HCT116 (cell line): ENCODE data around the gene ERICH6. TPM values are rescaled to one million over a fixed set of nuclear protein-coding genes. Genes with fewer than 3 reads are reported as not detected.

ENCODE experiments used
- ATAC-seq: fragments of 200-7000 bp; cut with Tn5 transposase; 2 replicates; pipeline ENCODE4 v1.9.1; 2020; ENCODE audit warnings: mild to moderate bottlenecking, moderate library complexity
- BruUV-seq: library from RNA; stranded (reverse); fragments of 400-500 nt; replicated peaks from 2 replicates; lab custom pipeline; 2021; lab: Mats Ljungman, UMichigan
- CTCF ChIA-PET: fragments of 300-600 bp; sonication (Branson Sonifier 250); formaldehyde crosslinking; loops from one replicate; lab custom pipeline; 2021; ENCODE audit warnings: antibody characterized with exemption; lab: Charles Lee
- POLR2A ChIA-PET: fragments of 300-600, 350-600 bp; sonication (Branson Sonifier 250); formaldehyde crosslinking; loops from one replicate; lab custom pipeline; 2021; ENCODE audit warnings: antibody characterized with exemption; lab: Charles Lee
- RAD21 ChIA-PET, 2 experiments: fragments of 300-600 bp; sonication (Branson Sonifier 250); formaldehyde crosslinking; loops; one replicate each; lab custom pipeline; 2023; ENCODE audit warnings: low total read pairs in 2 of 2; ENCODE audit not compliant: uncharacterized antibody in 2 of 2, unreplicated experiment in 2 of 2, low non-redundant PET in 1 of 2; lab: Charles Lee
- DNase-seq: peaks from one replicate; pipeline ENCODE4 v3.0.0-alpha.2; 2010; ENCODE audit warnings: low read depth, low spot score
- H2AFZ ChIP-seq: fragments of 200-600 bp; shearing (Covaris generic), sonication (generic); 2 replicates; pipeline ENCODE4 v1.6.1; 2017; ENCODE audit warnings: low read depth, mixed run types, mixed read lengths, antibody characterized with exemption, low read length; ENCODE audit not compliant: poor library complexity, severe bottlenecking
- H3K27ac ChIP-seq: 2 replicates; pipeline ENCODE4 v1.5.1; 2012; ENCODE audit warnings: low read depth, low read length
- H3K27me3 ChIP-seq: fragments of 200-600 bp; sonication (generic); 2 replicates; pipeline ENCODE4 v1.6.1; 2016; ENCODE audit warnings: mixed run types, low read length, mixed read lengths; ENCODE audit not compliant: insufficient read depth
- H3K36me3 ChIP-seq, 2 experiments: fragments of 200-500 bp in 1 of 2; fragments of 200-600 bp in 1 of 2; sonication (Bioruptor generic) in 1 of 2; sonication (generic) in 1 of 2; 2 replicates each; pipeline versions ENCODE4 v1.5.1 to v1.6.1; 2014 to 2016; ENCODE audit warnings: low read length in 2 of 2, inconsistent platforms in 1 of 2, mixed read lengths in 1 of 2, mixed run types in 1 of 2; ENCODE audit not compliant: insufficient read depth in 2 of 2, control insufficient read depth in 1 of 2
- H3K4me1 ChIP-seq, 2 experiments: fragments of 200-600 bp in 1 of 2; sonication (generic) in 1 of 2; 2 replicates each; pipeline versions ENCODE4 v1.5.1 to v1.6.1; 2012 to 2017; ENCODE audit warnings: low read length in 2 of 2, inconsistent platforms in 1 of 2, mild to moderate bottlenecking in 1 of 2, mixed read lengths in 1 of 2, mixed run types in 1 of 2, moderate library complexity in 1 of 2; ENCODE audit not compliant: insufficient read depth in 2 of 2, control insufficient read depth in 1 of 2
- H3K4me2 ChIP-seq: fragments of 200-600 bp; sonication (generic); 2 replicates; pipeline ENCODE4 v1.6.1; 2017; ENCODE audit warnings: mixed run types, low read length, mixed read lengths
- H3K4me3 ChIP-seq, 2 experiments: fragments of 200-600 bp in 1 of 2; sonication (generic) in 1 of 2; replicated peaks in 1 of 2; 2 replicates each; pipeline ENCODE4 v1.5.1; 2011 to 2016; ENCODE audit warnings: low read length in 2 of 2, control low read depth in 1 of 2, low read depth in 1 of 2, mild to moderate bottlenecking in 1 of 2, mixed read lengths in 1 of 2, mixed run types in 1 of 2
- H3K79me2 ChIP-seq: fragments of 200-600 bp; sonication (generic); 2 replicates; pipeline ENCODE4 v1.6.1; 2017; ENCODE audit warnings: mild to moderate bottlenecking, mixed run types, low read length, moderate library complexity, mixed read lengths; ENCODE audit not compliant: insufficient read depth
- H3K9ac ChIP-seq: fragments of 200-600 bp; sonication (generic); 2 replicates; pipeline ENCODE4 v1.6.1; 2016; ENCODE audit warnings: low read length, mixed read lengths
- H3K9me2 ChIP-seq: fragments of 200-600 bp; sonication (generic), shearing (Covaris generic); 2 replicates; pipeline ENCODE4 v1.6.1; 2017; ENCODE audit warnings: mixed run types, mild to moderate bottlenecking, moderate library complexity; ENCODE audit not compliant: insufficient read depth
- H3K9me3 ChIP-seq, 2 experiments: fragments of 200-500 bp in 1 of 2; fragments of 200-600 bp in 1 of 2; sonication (Bioruptor generic) in 1 of 2; sonication (generic) in 1 of 2; 2 replicates each; pipeline ENCODE4 v1.6.1; 2014 to 2017; ENCODE audit warnings: low read length in 2 of 2, mixed read lengths in 2 of 2, inconsistent platforms in 1 of 2, low read depth in 1 of 2, mild to moderate bottlenecking in 1 of 2, mixed run types in 1 of 2, moderate library complexity in 1 of 2; ENCODE audit not compliant: control insufficient read depth in 1 of 2, insufficient read depth in 1 of 2
- H4K20me1 ChIP-seq: fragments of 200-600 bp; sonication (generic), shearing (Covaris generic); 2 replicates; pipeline ENCODE4 v1.6.1; 2017; ENCODE audit warnings: mixed run types, mild to moderate bottlenecking, moderate library complexity; ENCODE audit not compliant: insufficient read depth
- CTCF ChIP-seq, 3 experiments: fragments of 200-600 bp in 1 of 3; sonication (generic) in 1 of 3; IDR thresholded peaks in 2 of 3; conservative IDR thresholded peaks in 1 of 3; 2 replicates each; pipeline ENCODE4 v1.5.1; 2012 to 2017; ENCODE audit warnings: low read depth in 2 of 3, low read length in 2 of 3, antibody characterized with exemption in 1 of 3, borderline replicate concordance in 1 of 3, control low read depth in 1 of 3, mild to moderate bottlenecking in 1 of 3, mixed read lengths in 1 of 3, mixed run types in 1 of 3, moderate library complexity in 1 of 3; ENCODE audit not compliant: insufficient read depth in 1 of 3
- ELF1 ChIP-seq: IDR thresholded peaks from 2 replicates; pipeline ENCODE4 v1.6.1; 2012; ENCODE audit warnings: low read depth, borderline replicate concordance
- EZH2phosphoT487 ChIP-seq: fragments of 200-600 bp; IDR thresholded peaks from 2 replicates; pipeline ENCODE4 v1.6.1; 2018; ENCODE audit warnings: antibody characterized with exemption, borderline replicate concordance
- JUND ChIP-seq: IDR thresholded peaks from 2 replicates; pipeline ENCODE4 v1.6.1; 2012
- POLR2A ChIP-seq: IDR thresholded peaks from 2 replicates; pipeline ENCODE4 v1.7.0; 2011; ENCODE audit warnings: borderline replicate concordance; ENCODE audit not compliant: insufficient read depth, insufficient read length; ENCODE audit errors: extremely low read depth
- POLR2AphosphoS5 ChIP-seq: IDR thresholded peaks from 2 replicates; pipeline ENCODE4 v1.6.1; 2011; ENCODE audit warnings: mild to moderate bottlenecking, low read depth, low read length, moderate library complexity
- RAD21 ChIP-seq: IDR thresholded peaks from 2 replicates; pipeline ENCODE4 v1.6.1; 2012; ENCODE audit warnings: low read depth, mild to moderate bottlenecking
- SIN3A ChIP-seq: IDR thresholded peaks from 2 replicates; pipeline ENCODE4 v1.6.1; 2012; ENCODE audit warnings: low read depth
- SP1 ChIP-seq: IDR thresholded peaks from 2 replicates; pipeline ENCODE4 v1.6.1; 2012; ENCODE audit warnings: low read depth
- SRF ChIP-seq: IDR thresholded peaks from 2 replicates; pipeline ENCODE4 v1.6.1; 2012; ENCODE audit warnings: low read depth
- ZFX ChIP-seq: fragments of 450-650 bp; IDR thresholded peaks from 2 replicates; pipeline ENCODE4 v1.6.1; 2017
- ZNF274 ChIP-seq: fragments of 200-500 bp; sonication (Bioruptor generic); IDR thresholded peaks from 2 replicates; pipeline ENCODE4 v1.6.1; 2014; ENCODE audit warnings: mild to moderate bottlenecking, low read depth, low read length, inconsistent platforms
- intact Hi-C: fragments of 100-400 bp; cut with micrococcal nuclease; formaldehyde crosslinking; loops from 2 replicates; pipeline ENCODE4 v1.10.0; 2022
- total RNA-seq: library from RNA; stranded (reverse); gene quantifications from one replicate; pipeline ENCODE4 v1.2.1, GENCODE V29; 2021; ENCODE audit not compliant: unreplicated experiment
- TF ChIP-seq, protein P1 (sequence below): IDR thresholded peaks from 2 replicates; pipeline ENCODE4 v1.6.1; 2012; ENCODE audit warnings: low read depth
- TF ChIP-seq, protein P2 (sequence below): IDR thresholded peaks from 2 replicates; pipeline ENCODE4 v1.6.1; 2012
- TF ChIP-seq, protein P3 (sequence below): IDR thresholded peaks from 2 replicates; pipeline ENCODE4 v1.6.1; 2011; ENCODE audit warnings: mild to moderate bottlenecking, low read length, moderate library complexity; ENCODE audit not compliant: insufficient replicate concordance; ENCODE audit errors: extremely low read depth

ERICH6 gene
- total RNA-seq, 1 experiment from 2014 or later, result not detected

GRCh38 chr3:150729682-150730360, 26.1 kb upstream of the ERICH6 start:
- no TSS peak for BruUV-seq
- CTCF ChIA-PET, result no interaction called here
- no peaks in the 10 kb centered on the region for H3K36me3 ChIP-seq
- no peaks in the 10 kb centered on the region for H3K9me3 ChIP-seq
- H3K27ac ChIP-seq, result no peak overlapping the region
- no peak for DNase-seq
- no peaks in the 10 kb centered on the region for H3K79me2 ChIP-seq
- no peaks in the 10 kb centered on the region for H3K27me3 ChIP-seq
- no peak overlapping the region for H3K4me3 ChIP-seq
- H3K4me2 ChIP-seq, result no peak overlapping the region
- intact Hi-C loops, result no loop called here
- RAD21 ChIA-PET, result no interaction called here
- H3K9me2 ChIP-seq, result no peaks in the 10 kb centered on the region
- TF ChIP-seq ZFX (no peak), EZH2phosphoT487 (no peak), CTCF (IDR thresholded peaks at IDR 0.05 in 2 of 3, conservative IDR thresholded peaks at IDR 0.05 in 1 of 3; ENCODE audit: borderline replicate concordance in 1 of 3, insufficient read depth in 1 of 3, low read depth in 2 of 3, low read length in 2 of 3) (no peak), ZNF274 (no peak), SIN3A (no peak), SP1 (no peak), RAD21 (no peak), POLR2A (no peak), JUND (no peak), ELF1 (no peak), SRF (no peak), POLR2AphosphoS5 (no peak)
- TF ChIP-seq, protein P1, sequence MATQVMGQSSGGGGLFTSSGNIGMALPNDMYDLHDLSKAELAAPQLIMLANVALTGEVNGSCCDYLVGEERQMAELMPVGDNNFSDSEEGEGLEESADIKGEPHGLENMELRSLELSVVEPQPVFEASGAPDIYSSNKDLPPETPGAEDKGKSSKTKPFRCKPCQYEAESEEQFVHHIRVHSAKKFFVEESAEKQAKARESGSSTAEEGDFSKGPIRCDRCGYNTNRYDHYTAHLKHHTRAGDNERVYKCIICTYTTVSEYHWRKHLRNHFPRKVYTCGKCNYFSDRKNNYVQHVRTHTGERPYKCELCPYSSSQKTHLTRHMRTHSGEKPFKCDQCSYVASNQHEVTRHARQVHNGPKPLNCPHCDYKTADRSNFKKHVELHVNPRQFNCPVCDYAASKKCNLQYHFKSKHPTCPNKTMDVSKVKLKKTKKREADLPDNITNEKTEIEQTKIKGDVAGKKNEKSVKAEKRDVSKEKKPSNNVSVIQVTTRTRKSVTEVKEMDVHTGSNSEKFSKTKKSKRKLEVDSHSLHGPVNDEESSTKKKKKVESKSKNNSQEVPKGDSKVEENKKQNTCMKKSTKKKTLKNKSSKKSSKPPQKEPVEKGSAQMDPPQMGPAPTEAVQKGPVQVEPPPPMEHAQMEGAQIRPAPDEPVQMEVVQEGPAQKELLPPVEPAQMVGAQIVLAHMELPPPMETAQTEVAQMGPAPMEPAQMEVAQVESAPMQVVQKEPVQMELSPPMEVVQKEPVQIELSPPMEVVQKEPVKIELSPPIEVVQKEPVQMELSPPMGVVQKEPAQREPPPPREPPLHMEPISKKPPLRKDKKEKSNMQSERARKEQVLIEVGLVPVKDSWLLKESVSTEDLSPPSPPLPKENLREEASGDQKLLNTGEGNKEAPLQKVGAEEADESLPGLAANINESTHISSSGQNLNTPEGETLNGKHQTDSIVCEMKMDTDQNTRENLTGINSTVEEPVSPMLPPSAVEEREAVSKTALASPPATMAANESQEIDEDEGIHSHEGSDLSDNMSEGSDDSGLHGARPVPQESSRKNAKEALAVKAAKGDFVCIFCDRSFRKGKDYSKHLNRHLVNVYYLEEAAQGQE, result no peak
- TF ChIP-seq, protein P2, sequence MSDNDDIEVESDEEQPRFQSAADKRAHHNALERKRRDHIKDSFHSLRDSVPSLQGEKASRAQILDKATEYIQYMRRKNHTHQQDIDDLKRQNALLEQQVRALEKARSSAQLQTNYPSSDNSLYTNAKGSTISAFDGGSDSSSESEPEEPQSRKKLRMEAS, result no peak
- TF ChIP-seq, protein P3, sequence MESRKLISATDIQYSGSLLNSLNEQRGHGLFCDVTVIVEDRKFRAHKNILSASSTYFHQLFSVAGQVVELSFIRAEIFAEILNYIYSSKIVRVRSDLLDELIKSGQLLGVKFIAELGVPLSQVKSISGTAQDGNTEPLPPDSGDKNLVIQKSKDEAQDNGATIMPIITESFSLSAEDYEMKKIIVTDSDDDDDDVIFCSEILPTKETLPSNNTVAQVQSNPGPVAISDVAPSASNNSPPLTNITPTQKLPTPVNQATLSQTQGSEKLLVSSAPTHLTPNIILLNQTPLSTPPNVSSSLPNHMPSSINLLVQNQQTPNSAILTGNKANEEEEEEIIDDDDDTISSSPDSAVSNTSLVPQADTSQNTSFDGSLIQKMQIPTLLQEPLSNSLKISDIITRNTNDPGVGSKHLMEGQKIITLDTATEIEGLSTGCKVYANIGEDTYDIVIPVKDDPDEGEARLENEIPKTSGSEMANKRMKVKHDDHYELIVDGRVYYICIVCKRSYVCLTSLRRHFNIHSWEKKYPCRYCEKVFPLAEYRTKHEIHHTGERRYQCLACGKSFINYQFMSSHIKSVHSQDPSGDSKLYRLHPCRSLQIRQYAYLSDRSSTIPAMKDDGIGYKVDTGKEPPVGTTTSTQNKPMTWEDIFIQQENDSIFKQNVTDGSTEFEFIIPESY, result no peak
- peaks cover 0 to 6% of the 10 kb centered on the region in 2 experiments; a peak in 1 of 4 replicates for H3K4me1 ChIP-seq
- no peak for ATAC-seq
- H2AFZ ChIP-seq, result no peak overlapping the region
- POLR2A ChIA-PET, result no interaction called here
- no peak overlapping the region for H3K9ac ChIP-seq
- no peaks in the 10 kb centered on the region for H4K20me1 ChIP-seq
